HG02970 (cell line): ENCODE measurements around the gene ACIN1.

Experiments used
- ATAC-seq: cut with Tn5 transposase; IDR thresholded peaks from one replicate; pipeline ENCODE4 v1.9.1; 2021; ENCODE audit warnings: mild to moderate bottlenecking, moderate library complexity, moderate number of reproducible peaks; ENCODE audit not compliant: unreplicated experiment, low FRiP score

ACIN1 gene

GRCh38 chr14:23047034-23047634 is 47.8 kb downstream of the ACIN1 start:
- ATAC-seq = no peak

- no peak for ATAC-seq
Measured at GRCh38 chr14:23045419-23046357, 49.2 kb downstream of the ACIN1 start.

GRCh38 chr14:23044840-23045239 is 50.1 kb downstream of the ACIN1 start:
- no peak for ATAC-seq

GRCh38 chr14:23043754-23044153 is 51.2 kb downstream of the ACIN1 start:
- ATAC-seq = no peak

- ATAC-seq = no peak
Measured at GRCh38 chr14:23043145-23043544, 51.8 kb downstream of the ACIN1 start.

- ATAC-seq = no peak
Measured at GRCh38 chr14:23042162-23042965, 52.6 kb downstream of the ACIN1 start, which contains the start of gene PSMB11. TSS of gene PSMB11 (plus strand) at chr14:23042212. CDS start at chr14:23042226, 14 bp downstream.

GRCh38 chr14:23041729-23042128 is 53.2 kb downstream of the ACIN1 start:
- ATAC-seq = no peak

- ATAC-seq = no peak
Measured at GRCh38 chr14:23040100-23040499, 54.8 kb downstream of the ACIN1 start.

- ATAC-seq = no peak
Measured at GRCh38 chr14:23035303-23036144, 59.4 kb downstream of the ACIN1 start.

GRCh38 chr14:23034498-23035302 is 60.2 kb downstream of the ACIN1 start, which contains the start of gene PSMB5:
TSS of gene PSMB5 (minus strand) at chr14:23034900. CDS start at chr14:23034881, 19 bp downstream.
- ATAC-seq = peak; percentile 95

- no peak for ATAC-seq
Measured at GRCh38 chr14:23033801-23034497, 61.0 kb downstream of the ACIN1 start.

- no peak for ATAC-seq
Measured at GRCh38 chr14:23033251-23033727, 61.6 kb downstream of the ACIN1 start.

GRCh38 chr14:23030936-23031335 is 64.0 kb downstream of the ACIN1 start:
- no peak for ATAC-seq

GRCh38 chr14:23028799-23029198 is 66.1 kb downstream of the ACIN1 start:
- no peak for ATAC-seq

GRCh38 chr14:23025151-23025814 is 69.7 kb downstream of the ACIN1 start:
- no peak for ATAC-seq

GRCh38 chr14:23024612-23025075 is 70.3 kb downstream of the ACIN1 start:
- ATAC-seq = no peak

GRCh38 chr14:23023795-23024152 is 71.2 kb downstream of the ACIN1 start:
- ATAC-seq = no peak
